Right lobe of liver (tissue), 4 donors: ENCODE measurements around the gene ERBB4.

ENCODE experiments used
- CTCF ChIP-seq, 4 donors: fragments of 200-600 bp in 3 of 4; fragments of 450-650 bp in 1 of 4; IDR thresholded peaks; one replicate each; pipeline versions ENCODE4 v1.5.1 to v1.8.0; 2016 to 2022; ENCODE audit warnings: antibody characterized with exemption in 4 of 4, mild to moderate bottlenecking in 2 of 4
- POLR2A ChIP-seq: fragments of 450-650 bp; IDR thresholded peaks from one replicate; pipeline ENCODE4 v1.6.1; 2017; ENCODE audit warnings: antibody characterized with exemption, mild to moderate bottlenecking
- donor health status: DM: no; HTN: no; CAD: no.
- donor health status: DM: no; HTN: no; CAD: no.
- donor health status: DM: no; HTN: yes; CAD: no.

GRCh38 chr2:211376410-211376809 is 1162.2 kb downstream of the ERBB4 start:
- TF ChIP-seq CTCF (IDR thresholded peaks at IDR 0.05) = no peak
- no peak for TF ChIP-seq POLR2A
